ENCODE data around the gene ADAM19.

- TF ChIP-seq, protein P1, sequence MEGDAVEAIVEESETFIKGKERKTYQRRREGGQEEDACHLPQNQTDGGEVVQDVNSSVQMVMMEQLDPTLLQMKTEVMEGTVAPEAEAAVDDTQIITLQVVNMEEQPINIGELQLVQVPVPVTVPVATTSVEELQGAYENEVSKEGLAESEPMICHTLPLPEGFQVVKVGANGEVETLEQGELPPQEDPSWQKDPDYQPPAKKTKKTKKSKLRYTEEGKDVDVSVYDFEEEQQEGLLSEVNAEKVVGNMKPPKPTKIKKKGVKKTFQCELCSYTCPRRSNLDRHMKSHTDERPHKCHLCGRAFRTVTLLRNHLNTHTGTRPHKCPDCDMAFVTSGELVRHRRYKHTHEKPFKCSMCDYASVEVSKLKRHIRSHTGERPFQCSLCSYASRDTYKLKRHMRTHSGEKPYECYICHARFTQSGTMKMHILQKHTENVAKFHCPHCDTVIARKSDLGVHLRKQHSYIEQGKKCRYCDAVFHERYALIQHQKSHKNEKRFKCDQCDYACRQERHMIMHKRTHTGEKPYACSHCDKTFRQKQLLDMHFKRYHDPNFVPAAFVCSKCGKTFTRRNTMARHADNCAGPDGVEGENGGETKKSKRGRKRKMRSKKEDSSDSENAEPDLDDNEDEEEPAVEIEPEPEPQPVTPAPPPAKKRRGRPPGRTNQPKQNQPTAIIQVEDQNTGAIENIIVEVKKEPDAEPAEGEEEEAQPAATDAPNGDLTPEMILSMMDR (IDR thresholded peaks at IDR 0.05; ENCODE audit: low read depth, low read length): no peak
- TF ChIP-seq POLR2A (IDR thresholded peaks at IDR 0.05; ENCODE audit: extremely low read depth, insufficient read length) (no peak), MAX (IDR thresholded peaks at IDR 0.05; ENCODE audit: low read depth, low read length) (no peak)
These were observed 111.7 kb downstream of the ADAM19 start for GRCh38 chr5:157463621-157464518.
